RKO (cell line): ENCODE results near the gene CYB561.

Source experiments
- DNase-seq: peaks from one replicate; pipeline ENCODE4 v3.0.0-alpha.2; 2016; ENCODE audit warnings: low spot score

The CYB561 gene

GRCh38 chr17:63445954-63446752 lies at the start of gene CYB561:
CYB561 (minus strand) TSS chr17:63446306; CDS start chr17:63437547, 8,759 bp downstream.
- DNase-seq: peak; percentile 82

- no peak for DNase-seq
Measured at GRCh38 chr17:63495491-63495890, 49.4 kb upstream of the CYB561 start.

GRCh38 chr17:63494300-63494928 lies 48.3 kb upstream of the CYB561 start:
- DNase-seq: no peak

GRCh38 chr17:63493411-63493810 lies 47.3 kb upstream of the CYB561 start:
- DNase-seq: no peak

- no peak for DNase-seq
Measured at GRCh38 chr17:63492940-63493339, 46.8 kb upstream of the CYB561 start.

GRCh38 chr17:63491977-63492618 lies 46.0 kb upstream of the CYB561 start:
- DNase-seq: no peak

- no peak for DNase-seq
Measured at GRCh38 chr17:63491413-63491812, 45.3 kb upstream of the CYB561 start.

GRCh38 chr17:63490858-63491400 lies 44.8 kb upstream of the CYB561 start:
- DNase-seq: no peak

GRCh38 chr17:63490329-63490728 lies 44.2 kb upstream of the CYB561 start:
- no peak for DNase-seq

GRCh38 chr17:63489291-63489690 lies 43.2 kb upstream of the CYB561 start:
- DNase-seq: no peak

GRCh38 chr17:63488851-63489250 lies 42.7 kb upstream of the CYB561 start:
- no peak for DNase-seq

- no peak for DNase-seq
Measured at GRCh38 chr17:63487014-63487339, 40.9 kb upstream of the CYB561 start.

GRCh38 chr17:63486317-63487013 lies 40.4 kb upstream of the CYB561 start:
- DNase-seq: no peak

- DNase-seq: no peak
Measured at GRCh38 chr17:63483655-63484575, 37.8 kb upstream of the CYB561 start.

GRCh38 chr17:63483038-63483437 lies 36.9 kb upstream of the CYB561 start:
- no peak for DNase-seq

GRCh38 chr17:63482509-63482908 lies 36.4 kb upstream of the CYB561 start:
- DNase-seq: no peak

- no peak for DNase-seq
Measured at GRCh38 chr17:63481488-63481870, 35.4 kb upstream of the CYB561 start.

- DNase-seq: no peak
Measured at GRCh38 chr17:63480826-63481487, 34.9 kb upstream of the CYB561 start.

- no peak for DNase-seq
Measured at GRCh38 chr17:63480192-63480784, 34.2 kb upstream of the CYB561 start.

- no peak for DNase-seq
Measured at GRCh38 chr17:63479495-63480184, 33.5 kb upstream of the CYB561 start.
